ENCODE results near the gene APBA2. TPM values are rescaled to one million over a fixed set of nuclear protein-coding genes. Genes with fewer than 3 reads are reported as not detected.

Gene APBA2
- total and polyA plus RNA-seq, 2 of the 13 experiments (the other 11 are each of a cell fraction or from before 2014, with no cell fraction given), result 0.62 to 2.3 TPM

GRCh38 chr15:28914483-28915023 is 28.8 kb downstream of the APBA2 start:
- Histone ChIP-seq H3K36me3 (replicated peaks in 1 of 2; ENCODE audit: control insufficient read depth in 1 of 2, insufficient read depth in 2 of 2, low read length in 2 of 2) (no peaks in the 10 kb centered on the region), H2AFZ (ENCODE audit: low read length) (no peak overlapping the region), H3K4me3 (replicated peaks in 1 of 3; ENCODE audit: insufficient read depth in 1 of 3, low read depth in 2 of 3, low read length in 3 of 3) (no peak overlapping the region), H4K20me1 (ENCODE audit: insufficient read depth, low read length) (no peaks in the 10 kb centered on the region), H3K9ac (ENCODE audit: insufficient read depth, low read depth, low read length) (no peak overlapping the region), H3K4me2 (ENCODE audit: low read depth, low read length) (no peak overlapping the region), H3K4me1 (ENCODE audit: insufficient read depth, low read length) (no peaks in the 10 kb centered on the region), H3K27me3 (ENCODE audit: control insufficient read depth in 1 of 2, insufficient read depth in 2 of 2, low read length in 2 of 2) (no peaks in the 10 kb centered on the region; a peak in 1 of 5 replicates), H3K9me3 (ENCODE audit: low read length) (no peaks in the 10 kb centered on the region), H3K79me2 (ENCODE audit: insufficient read depth, low read length) (no peaks in the 10 kb centered on the region), H3K27ac (ENCODE audit: extremely low read length, insufficient read depth, low read length) (no peak overlapping the region)
- no TSS peak for BruUV-seq (replicated peaks)
- ChIA-PET POLR2A (no interaction called here), CTCF (ENCODE audit: low intra/inter-chr PET ratio, low total read pairs) (no interaction called here)
- ATAC-seq, result no peak
- in situ Hi-C loops (cut with HindIII; ENCODE audit: extremely low pct_ligation_motif_present, low pct_unique_long_range_greater_than_20kb), result no loop called here
- intact Hi-C loops (cut with micrococcal nuclease; ENCODE audit: unreplicated experiment), result loop anchor here (10.0 kb wide), 1 partner anchor 60 kb away; no protein-coding TSS in a partner anchor
- no peak for FAIRE-seq
- no peak for TF ChIP-seq ISX (CRISPR knock-in tag; conservative IDR thresholded peaks at IDR 0.05)
- TF ChIP-seq GMEB1 (CRISPR knock-in tag; IDR thresholded peaks at IDR 0.05; ENCODE audit: borderline replicate concordance), result no peak
- TF ChIP-seq POLR2G (IDR thresholded peaks at IDR 0.05; ENCODE audit: low read depth, low read length), result no peak
- TF ChIP-seq ZC3H4 (CRISPR knock-in tag; IDR thresholded peaks at IDR 0.05; ENCODE audit: borderline replicate concordance), result no peak
- TF ChIP-seq ZMYM4 (CRISPR knock-in tag; IDR thresholded peaks at IDR 0.05), result no peak
- no peak for TF ChIP-seq MAF1 (CRISPR knock-in tag; IDR thresholded peaks at IDR 0.05; ENCODE audit: borderline replicate concordance)
- 76% methylated on average over 11 of the region's 18 CpGs for WGBS (ENCODE audit: low lambda C conversion rate)
- DNase-seq (ENCODE audit: low spot score), result no peak

Data from HepG2 (cell line).